Astrocyte (in vitro differentiated cells and primary cell): ENCODE results near the gene PNPLA5. TPM values are rescaled to one million over a fixed set of nuclear protein-coding genes. Genes with fewer than 3 reads are reported as not detected.

ENCODE experiments used
- DNase-seq: peaks from one replicate; pipeline ENCODE4 v3.0.0-alpha.2; 2010; ENCODE audit warnings: low read depth
- FAIRE-seq: peaks from 2 replicates; lab custom pipeline; 2011; peaks lifted over from hg19 to GRCh38; lab: Jason Lieb, UNC
- H2AFZ ChIP-seq: 2 replicates; pipeline ENCODE4 v1.6.0; 2012; ENCODE audit warnings: low read depth, low read length, inconsistent platforms
- H3K27ac ChIP-seq: 2 replicates; pipeline ENCODE4 v1.5.1; 2011; ENCODE audit warnings: low read depth, low read length, inconsistent platforms
- H3K27me3 ChIP-seq: 2 replicates; pipeline ENCODE4 v1.6.0; 2011; ENCODE audit warnings: low read length, inconsistent platforms; ENCODE audit not compliant: insufficient read depth
- H3K36me3 ChIP-seq: 2 replicates; pipeline ENCODE4 v1.5.1; 2011; ENCODE audit warnings: low read length, inconsistent platforms; ENCODE audit not compliant: insufficient read depth
- H3K4me1 ChIP-seq: 2 replicates; pipeline ENCODE4 v1.5.1; 2011; ENCODE audit warnings: low read length, inconsistent platforms; ENCODE audit not compliant: insufficient read depth
- H3K4me2 ChIP-seq: 2 replicates; pipeline ENCODE4 v1.6.0; 2012; ENCODE audit warnings: low read length, inconsistent platforms
- H3K4me3 ChIP-seq: 2 replicates; pipeline ENCODE4 v1.5.1; 2011; ENCODE audit warnings: low read depth, mild to moderate bottlenecking, low read length, inconsistent platforms; ENCODE audit not compliant: insufficient read depth
- H3K79me2 ChIP-seq: 2 replicates; pipeline ENCODE4 v1.6.0; 2012; ENCODE audit warnings: mild to moderate bottlenecking, low read length, inconsistent platforms; ENCODE audit not compliant: insufficient read depth
- H3K9ac ChIP-seq: 2 replicates; pipeline ENCODE4 v1.6.0; 2012; ENCODE audit warnings: mild to moderate bottlenecking, low read length, inconsistent platforms
- H3K9me3 ChIP-seq: 2 replicates; pipeline ENCODE4 v1.5.1; 2012; ENCODE audit warnings: low read depth, mild to moderate bottlenecking, low read length, inconsistent platforms; ENCODE audit not compliant: insufficient read depth
- H4K20me1 ChIP-seq: 2 replicates; pipeline ENCODE4 v1.6.0; 2012; ENCODE audit warnings: low read length, inconsistent platforms; ENCODE audit not compliant: insufficient read depth
- H3K27ac Mint-ChIP-seq: one replicate; pipeline ENCODE4 v1.8.0; 2021; ENCODE audit warnings: mild to moderate bottlenecking, mixed read lengths; ENCODE audit not compliant: unreplicated experiment
- H3K27me3 Mint-ChIP-seq: one replicate; pipeline ENCODE4 v1.8.0; 2021; ENCODE audit warnings: low read depth, mixed read lengths; ENCODE audit not compliant: unreplicated experiment
- H3K36me3 Mint-ChIP-seq: one replicate; pipeline ENCODE4 v1.8.0; 2021; ENCODE audit warnings: low read depth, mixed read lengths; ENCODE audit not compliant: unreplicated experiment
- H3K4me1 Mint-ChIP-seq: one replicate; pipeline ENCODE4 v1.8.0; 2021; ENCODE audit warnings: low read depth, mixed read lengths; ENCODE audit not compliant: unreplicated experiment
- H3K4me3 Mint-ChIP-seq: one replicate; pipeline ENCODE4 v1.8.0; 2021; ENCODE audit warnings: mild to moderate bottlenecking, moderate library complexity, mixed read lengths; ENCODE audit not compliant: unreplicated experiment
- H3K9me3 Mint-ChIP-seq: one replicate; pipeline ENCODE4 v1.8.0; 2021; ENCODE audit warnings: mild to moderate bottlenecking, mixed read lengths; ENCODE audit not compliant: unreplicated experiment
- EZH2 ChIP-seq: IDR thresholded peaks from 2 replicates; pipeline ENCODE4 v1.6.1; 2012; ENCODE audit warnings: mild to moderate bottlenecking, low read length, inconsistent platforms; ENCODE audit not compliant: insufficient read depth
- total RNA-seq: library from RNA; stranded (reverse); gene quantifications from 2 replicates; pipeline ENCODE4 v1.2.1, GENCODE V29; 2021
- TF ChIP-seq, protein P1 (sequence below): IDR thresholded peaks from 2 replicates; pipeline ENCODE4 v1.5.1; 2011; ENCODE audit warnings: low read depth, mild to moderate bottlenecking, inconsistent platforms, low read length, moderate library complexity; ENCODE audit not compliant: insufficient read depth

The PNPLA5 gene
- total RNA-seq, 1 donor from 2014 or later, result not detected

DNA sequence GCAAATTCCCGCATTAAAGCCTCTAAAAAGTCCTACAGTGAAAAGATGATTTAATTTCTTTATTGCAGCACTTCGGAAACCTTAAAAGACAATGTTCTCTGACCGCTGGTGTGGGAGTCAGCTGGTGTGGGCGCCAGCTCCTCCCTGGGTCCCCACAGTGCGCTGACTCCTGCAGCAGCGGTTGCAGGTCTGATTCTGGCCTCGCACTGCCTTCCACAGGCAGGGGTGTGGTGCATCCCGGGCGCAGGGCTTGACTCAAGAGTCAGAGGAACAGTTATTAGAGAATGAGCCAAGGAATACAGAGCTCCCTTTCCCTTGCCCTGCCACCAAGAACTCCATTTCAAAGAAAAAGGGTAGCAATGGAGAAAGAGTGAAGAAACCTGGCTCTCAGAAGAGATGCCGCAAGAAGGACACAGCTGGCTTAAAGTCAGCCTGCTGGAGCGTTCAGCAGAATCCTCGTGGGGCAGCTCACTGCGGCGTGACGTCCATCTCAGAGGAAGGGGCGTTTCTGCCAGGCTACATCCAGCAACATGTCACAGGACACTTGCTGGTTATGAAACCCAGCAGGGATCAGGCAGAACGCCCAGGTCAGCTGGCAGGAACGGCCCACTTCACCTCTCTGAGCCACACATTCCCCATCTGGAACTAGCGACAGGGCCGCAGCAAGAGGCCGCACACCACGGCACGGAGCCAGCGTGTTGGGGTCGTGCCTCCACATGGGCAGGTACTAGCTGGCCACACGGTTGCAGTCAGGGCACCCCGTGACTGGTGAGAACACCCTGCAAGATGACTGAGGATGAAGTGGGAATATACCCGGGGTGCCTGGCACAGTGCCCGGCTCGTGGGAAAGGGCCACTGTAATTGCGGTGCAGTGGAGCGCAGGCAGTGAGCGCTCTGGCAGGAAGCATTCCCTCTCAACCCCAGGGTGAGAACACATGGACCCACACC, 61.6 kb downstream of the PNPLA5 start:
- no peak for TF ChIP-seq EZH2
- TF ChIP-seq, protein P1, sequence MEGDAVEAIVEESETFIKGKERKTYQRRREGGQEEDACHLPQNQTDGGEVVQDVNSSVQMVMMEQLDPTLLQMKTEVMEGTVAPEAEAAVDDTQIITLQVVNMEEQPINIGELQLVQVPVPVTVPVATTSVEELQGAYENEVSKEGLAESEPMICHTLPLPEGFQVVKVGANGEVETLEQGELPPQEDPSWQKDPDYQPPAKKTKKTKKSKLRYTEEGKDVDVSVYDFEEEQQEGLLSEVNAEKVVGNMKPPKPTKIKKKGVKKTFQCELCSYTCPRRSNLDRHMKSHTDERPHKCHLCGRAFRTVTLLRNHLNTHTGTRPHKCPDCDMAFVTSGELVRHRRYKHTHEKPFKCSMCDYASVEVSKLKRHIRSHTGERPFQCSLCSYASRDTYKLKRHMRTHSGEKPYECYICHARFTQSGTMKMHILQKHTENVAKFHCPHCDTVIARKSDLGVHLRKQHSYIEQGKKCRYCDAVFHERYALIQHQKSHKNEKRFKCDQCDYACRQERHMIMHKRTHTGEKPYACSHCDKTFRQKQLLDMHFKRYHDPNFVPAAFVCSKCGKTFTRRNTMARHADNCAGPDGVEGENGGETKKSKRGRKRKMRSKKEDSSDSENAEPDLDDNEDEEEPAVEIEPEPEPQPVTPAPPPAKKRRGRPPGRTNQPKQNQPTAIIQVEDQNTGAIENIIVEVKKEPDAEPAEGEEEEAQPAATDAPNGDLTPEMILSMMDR, result no peak

More for the DNA sequence above, 61.6 kb downstream of the PNPLA5 start:
- H3K4me3 ChIP-seq, result no peak overlapping the region
- no peaks in the 10 kb centered on the region for H3K9me3 Mint-ChIP-seq
- peaks cover 7% of the 10 kb centered on the region for H3K27me3 Mint-ChIP-seq
- H2AFZ ChIP-seq, result no peak overlapping the region
- no peak overlapping the region for H3K27ac ChIP-seq
- H3K27ac Mint-ChIP-seq, result no peak overlapping the region
- H3K4me1 ChIP-seq, result peaks cover 17% of the 10 kb centered on the region
- no peaks in the 10 kb centered on the region for H3K27me3 ChIP-seq
- no peak overlapping the region for H3K9ac ChIP-seq
- FAIRE-seq (no peak), DNase-seq (peak; percentile 24)
- no peaks in the 10 kb centered on the region for H4K20me1 ChIP-seq
- H3K4me2 ChIP-seq, result no peak overlapping the region
- H3K4me3 Mint-ChIP-seq, result no peak overlapping the region
- H3K79me2 ChIP-seq, result no peaks in the 10 kb centered on the region
- peaks cover 4% of the 10 kb centered on the region for H3K36me3 Mint-ChIP-seq
- no peaks in the 10 kb centered on the region for H3K9me3 ChIP-seq
- H3K36me3 ChIP-seq, result no peaks in the 10 kb centered on the region
- H3K4me1 Mint-ChIP-seq, result peaks cover 27% of the 10 kb centered on the region

Other genes with a start within 250 kb of the PNPLA5 start
- 1.2 and 1.6 TPM in 2 replicates for gene EFCAB6, start 79.7 kb downstream of the PNPLA5 start, total RNA-seq
- gene SULT4A1, start 29.5 kb downstream of the PNPLA5 start, total RNA-seq, result 5.9 and 6.1 TPM in 2 replicates
- 8.3 and 10.8 TPM in 2 replicates for gene PNPLA3, start 31.8 kb upstream of the PNPLA5 start, total RNA-seq
- gene SAMM50, start 63.4 kb upstream of the PNPLA5 start, total RNA-seq, result 63.4 and 65.2 TPM in 2 replicates
- 22.0 and 23.0 TPM in 2 replicates for gene PARVB, start 132.3 kb upstream of the PNPLA5 start, total RNA-seq